DND-41 (cell line): Measurements from ENCODE around the gene ZNF750.

Experiments used
- ATAC-seq: fragments of 200-7000 bp; cut with Tn5 transposase; 3 replicates; pipeline ENCODE4 v1.9.1; 2021; ENCODE audit warnings: low read depth; ENCODE audit not compliant: insufficient read depth
- DNase-seq: peaks from one replicate; pipeline ENCODE4 v3.0.0-alpha.2; 2020
- H2AFZ ChIP-seq: 2 replicates; pipeline ENCODE4 v1.6.0; 2012; ENCODE audit warnings: low read depth, low read length
- H3K27ac ChIP-seq: 2 replicates; pipeline ENCODE4 v1.5.1; 2012; ENCODE audit warnings: low read length, inconsistent platforms
- H3K27me3 ChIP-seq: fragments of 200-600 bp; sonication (generic); 2 replicates; pipeline ENCODE4 v1.6.0; 2012; ENCODE audit warnings: low read length, mild to moderate bottlenecking, inconsistent platforms; ENCODE audit not compliant: insufficient read depth, poor library complexity
- H3K36me3 ChIP-seq: 2 replicates; pipeline ENCODE4 v1.5.1; 2012; ENCODE audit warnings: low read length, inconsistent platforms; ENCODE audit not compliant: insufficient read depth
- H3K4me1 ChIP-seq: 2 replicates; pipeline ENCODE4 v1.5.1; 2012; ENCODE audit warnings: mild to moderate bottlenecking, low read length; ENCODE audit not compliant: insufficient read depth
- H3K4me2 ChIP-seq: 2 replicates; pipeline ENCODE4 v1.6.0; 2012; ENCODE audit warnings: mild to moderate bottlenecking, moderate library complexity, low read length, inconsistent platforms; ENCODE audit not compliant: insufficient read depth
- H3K4me3 ChIP-seq, 2 experiments: fragments of 200-600 bp in 1 of 2; shearing (Covaris generic) in 1 of 2; 2 replicates each; pipeline ENCODE4 v1.5.1; 2012 to 2016; ENCODE audit warnings: inconsistent platforms in 2 of 2, low read length in 2 of 2, mild to moderate bottlenecking in 2 of 2, low read depth in 1 of 2, moderate library complexity in 1 of 2
- H3K79me2 ChIP-seq: 2 replicates; pipeline ENCODE4 v1.6.0; 2012; ENCODE audit warnings: low read length, inconsistent platforms; ENCODE audit not compliant: insufficient read depth
- H3K9ac ChIP-seq: 2 replicates; pipeline ENCODE4 v1.6.0; 2012; ENCODE audit warnings: low read depth, mild to moderate bottlenecking, inconsistent platforms, low read length, moderate library complexity
- H3K9me3 ChIP-seq: 2 replicates; pipeline ENCODE4 v1.5.1; 2012; ENCODE audit warnings: low read length, moderate library complexity, mild to moderate bottlenecking, inconsistent platforms; ENCODE audit not compliant: insufficient read depth, severe bottlenecking
- H4K20me1 ChIP-seq: 2 replicates; pipeline ENCODE4 v1.6.0; 2012; ENCODE audit warnings: low read length; ENCODE audit not compliant: insufficient read depth
- CTCF ChIP-seq: IDR thresholded peaks from 2 replicates; pipeline ENCODE4 v1.5.1; 2012; ENCODE audit warnings: borderline replicate concordance, low read length, moderate library complexity, mild to moderate bottlenecking; ENCODE audit not compliant: poor library complexity, severe bottlenecking; ENCODE audit errors: extremely low read depth
- EZH2 ChIP-seq: IDR thresholded peaks from 3 replicates; pipeline ENCODE4 v1.6.1; 2012; ENCODE audit warnings: borderline replicate concordance, low read depth, mild to moderate bottlenecking, moderate library complexity, low read length, inconsistent platforms; ENCODE audit not compliant: severe bottlenecking

The ZNF750 gene

GRCh38 chr17:82813299-82814051, 26.3 kb downstream of the ZNF750 start:
- peaks cover 5% of the 10 kb centered on the region for H3K79me2 ChIP-seq
- H3K27ac ChIP-seq = no peak overlapping the region
- H3K4me3 ChIP-seq = no peak overlapping the region
- H3K4me1 ChIP-seq = no peaks in the 10 kb centered on the region
- peaks cover 7% of the 10 kb centered on the region for H4K20me1 ChIP-seq
- H3K36me3 ChIP-seq = peaks cover 85% of the 10 kb centered on the region
- DNase-seq = no peak
- no peaks in the 10 kb centered on the region for H3K27me3 ChIP-seq
- no peak overlapping the region for H3K9ac ChIP-seq
- H2AFZ ChIP-seq = no peak overlapping the region
- peaks cover 1% of the 10 kb centered on the region for H3K9me3 ChIP-seq
- H3K4me2 ChIP-seq = no peak overlapping the region
- ATAC-seq = no peak
- TF ChIP-seq CTCF (no peak), EZH2 (no peak)

GRCh38 chr17:82812601-82813000, 27.2 kb downstream of the ZNF750 start:
- ATAC-seq (no peak), DNase-seq (no peak)
- Histone ChIP-seq H3K27ac (no peak overlapping the region), H2AFZ (no peak overlapping the region), H3K36me3 (peaks cover 84% of the 10 kb centered on the region), H3K4me1 (no peaks in the 10 kb centered on the region), H3K4me2 (no peak overlapping the region), H3K27me3 (no peaks in the 10 kb centered on the region), H3K4me3 (no peak overlapping the region), H4K20me1 (peaks cover 7% of the 10 kb centered on the region), H3K79me2 (peaks cover under 1% of the 10 kb centered on the region; the same call in 1 of the 2 replicates), H3K9ac (no peak overlapping the region), H3K9me3 (no peaks in the 10 kb centered on the region)
- TF ChIP-seq CTCF (no peak), EZH2 (no peak)

- H3K27ac ChIP-seq = no peak overlapping the region
- H3K36me3 ChIP-seq = peaks cover 83% of the 10 kb centered on the region
- no peaks in the 10 kb centered on the region for H3K4me1 ChIP-seq
- H3K9me3 ChIP-seq = no peaks in the 10 kb centered on the region
- no peaks in the 10 kb centered on the region for H3K27me3 ChIP-seq
- H3K79me2 ChIP-seq = no peaks in the 10 kb centered on the region
- no peak overlapping the region for H2AFZ ChIP-seq
- no peak overlapping the region for H3K4me3 ChIP-seq
- TF ChIP-seq EZH2 = no peak
- TF ChIP-seq CTCF = no peak
- no peak overlapping the region for H3K4me2 ChIP-seq
- no peak overlapping the region for H3K9ac ChIP-seq
- DNase-seq = no peak
- ATAC-seq = no peak
- peaks cover 7% of the 10 kb centered on the region for H4K20me1 ChIP-seq
These were observed 27.8 kb downstream of the ZNF750 start for GRCh38 chr17:82812058-82812457.
